HG03460 (cell line): ENCODE measurements around the gene CERKL.

Experiments
- ATAC-seq: cut with Tn5 transposase; IDR thresholded peaks from one replicate; pipeline ENCODE4 v1.9.1; 2021; ENCODE audit not compliant: unreplicated experiment

Gene CERKL

GRCh38 chr2:181578829-181579228 is 78.1 kb downstream of the CERKL start:
- ATAC-seq: no peak

- ATAC-seq: no peak
Measured at GRCh38 chr2:181576431-181576830, 80.5 kb downstream of the CERKL start.

GRCh38 chr2:181575650-181576025 is 81.3 kb downstream of the CERKL start:
- no peak for ATAC-seq

- ATAC-seq: no peak
Measured at GRCh38 chr2:181575024-181575649, 81.8 kb downstream of the CERKL start.

GRCh38 chr2:181574321-181574720 is 82.6 kb downstream of the CERKL start:
- ATAC-seq: no peak

GRCh38 chr2:181573140-181573736 is 83.7 kb downstream of the CERKL start:
- ATAC-seq: no peak

GRCh38 chr2:181570833-181571661 is 85.9 kb downstream of the CERKL start:
- ATAC-seq: no peak

GRCh38 chr2:181570059-181570458 is 86.8 kb downstream of the CERKL start:
- no peak for ATAC-seq

- no peak for ATAC-seq
Measured at GRCh38 chr2:181566334-181567032, 90.4 kb downstream of the CERKL start.

GRCh38 chr2:181563101-181563692 is 93.7 kb downstream of the CERKL start:
- no peak for ATAC-seq

GRCh38 chr2:181558371-181558770 is 98.5 kb downstream of the CERKL start:
- ATAC-seq: no peak

- ATAC-seq: no peak
Measured at GRCh38 chr2:181554061-181554830, 102.7 kb downstream of the CERKL start.

GRCh38 chr2:181553244-181553643 is 103.7 kb downstream of the CERKL start:
- no peak for ATAC-seq

GRCh38 chr2:181552808-181553207 is 104.1 kb downstream of the CERKL start:
- ATAC-seq: no peak

- no peak for ATAC-seq
Measured at GRCh38 chr2:181546086-181546485, 110.8 kb downstream of the CERKL start.

GRCh38 chr2:181542170-181542569 is 114.7 kb downstream of the CERKL start:
- ATAC-seq: no peak

- no peak for ATAC-seq
Measured at GRCh38 chr2:181540421-181540820, 116.5 kb downstream of the CERKL start.

- ATAC-seq: no peak
Measured at GRCh38 chr2:181536730-181537129, 120.2 kb downstream of the CERKL start.

GRCh38 chr2:181528441-181528840 is 128.5 kb downstream of the CERKL start:
- no peak for ATAC-seq

- ATAC-seq: no peak
Measured at GRCh38 chr2:181527058-181527457, 129.8 kb downstream of the CERKL start.
